ENCODE results near the gene TOR1AIP2. TPM values are rescaled to one million over a fixed set of nuclear protein-coding genes. Genes with fewer than 3 reads are reported as not detected.

The TOR1AIP2 gene
- total and polyA plus RNA-seq, 2 of the 13 experiments (the other 11 are each of a cell fraction or from before 2014, with no cell fraction given) = 35.2 to 65.8 TPM

DNA sequence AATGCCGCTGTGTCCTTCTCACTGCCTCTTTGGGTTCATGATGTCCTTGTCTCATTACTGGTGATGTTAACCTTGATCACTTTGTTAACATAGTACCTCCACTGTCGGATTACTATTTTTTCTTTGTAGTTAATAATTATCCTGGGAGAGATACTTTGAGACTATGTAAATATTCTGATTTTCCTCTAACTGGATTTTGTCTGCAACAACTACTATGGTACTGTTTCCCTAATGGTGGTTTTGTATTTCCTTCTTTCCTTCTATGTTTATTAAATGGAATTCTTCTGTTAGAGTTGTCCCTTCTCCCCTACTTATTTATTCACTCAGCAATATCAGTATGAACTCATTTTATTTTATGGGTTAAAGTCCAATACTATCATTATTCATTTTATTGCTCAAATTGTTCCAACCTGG is 4.2 kb downstream of the TOR1AIP2 start:
- 0 out of 2 replicates have a peak overlapping the region, but pooled peaks have one; percentile 6 for H3K9ac ChIP-seq (ENCODE audit: insufficient read depth, low read depth, low read length)
- POLR2A ChIA-PET = interaction anchor here (1.1 to 1.2 kb wide), 2 partner anchors 9 kb away, joined by 3 to 8 read pairs; partner anchors contain the start of gene TOR1AIP1
- TF ChIP-seq, protein P1, sequence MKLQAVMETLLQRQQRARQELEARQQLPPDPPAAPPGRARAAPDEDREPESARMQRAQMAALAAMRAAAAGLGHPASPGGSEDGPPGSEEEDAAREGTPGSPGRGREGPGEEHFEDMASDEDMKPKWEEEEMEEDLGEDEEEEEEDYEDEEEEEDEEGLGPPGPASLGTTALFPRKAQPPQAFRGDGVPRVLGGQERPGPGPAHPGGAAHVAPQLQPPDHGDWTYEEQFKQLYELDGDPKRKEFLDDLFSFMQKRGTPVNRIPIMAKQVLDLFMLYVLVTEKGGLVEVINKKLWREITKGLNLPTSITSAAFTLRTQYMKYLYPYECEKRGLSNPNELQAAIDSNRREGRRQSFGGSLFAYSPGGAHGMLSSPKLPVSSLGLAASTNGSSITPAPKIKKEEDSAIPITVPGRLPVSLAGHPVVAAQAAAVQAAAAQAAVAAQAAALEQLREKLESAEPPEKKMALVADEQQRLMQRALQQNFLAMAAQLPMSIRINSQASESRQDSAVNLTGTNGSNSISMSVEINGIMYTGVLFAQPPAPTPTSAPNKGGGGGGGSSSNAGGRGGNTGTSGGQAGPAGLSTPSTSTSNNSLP (IDR thresholded peaks at IDR 0.05; ENCODE audit: low read depth, low read length) = peak; percentile 66; the same call in 1 of the 2 replicates
- no peak for TF ChIP-seq ARID2 (CRISPR knock-in tag; IDR thresholded peaks at IDR 0.05; ENCODE audit: borderline replicate concordance)
- 0 out of 2 replicates have a peak, but pooled peaks have one; percentile 25 for TF ChIP-seq HDAC2 (CRISPR knock-in tag; IDR thresholded peaks at IDR 0.05)
- no peak for TF ChIP-seq SNRNP70 (IDR thresholded peaks at IDR 0.05; ENCODE audit: low read depth, low read length)
- TF ChIP-seq, protein P2, sequence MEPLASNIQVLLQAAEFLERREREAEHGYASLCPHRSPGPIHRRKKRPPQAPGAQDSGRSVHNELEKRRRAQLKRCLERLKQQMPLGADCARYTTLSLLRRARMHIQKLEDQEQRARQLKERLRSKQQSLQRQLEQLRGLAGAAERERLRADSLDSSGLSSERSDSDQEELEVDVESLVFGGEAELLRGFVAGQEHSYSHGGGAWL (CRISPR knock-in tag; IDR thresholded peaks at IDR 0.05) = no peak
- no peak for TF ChIP-seq CEBPB (IDR thresholded peaks at IDR 0.05; ENCODE audit: borderline replicate concordance, low read depth, low read length)
- 0 out of 2 replicates have a peak, but pooled peaks have one; percentile 41 for TF ChIP-seq SNAPC2 (CRISPR knock-in tag; IDR thresholded peaks at IDR 0.05)
- no peak for TF ChIP-seq SALL2 (CRISPR knock-in tag; IDR thresholded peaks at IDR 0.05)
- peak; percentile 60 for TF ChIP-seq SAP130 (CRISPR knock-in tag; IDR thresholded peaks at IDR 0.05; ENCODE audit: low read depth)
- TF ChIP-seq SIX1 (CRISPR knock-in tag; IDR thresholded peaks at IDR 0.05; ENCODE audit: borderline replicate concordance) = peak; percentile 66; the same call in 1 of the 2 replicates
- TF ChIP-seq SOX6 (IDR thresholded peaks at IDR 0.05) = no peak
- TF ChIP-seq SOX6 (CRISPR knock-in tag; IDR thresholded peaks at IDR 0.05) = peak; percentile 18; the same call in 1 of the 2 replicates
- TF ChIP-seq FOXA3 (CRISPR knock-in tag; IDR thresholded peaks at IDR 0.05) = peak; percentile 45
- 0 out of 2 replicates have a peak, but pooled peaks have one; percentile 42 for TF ChIP-seq RBFOX2 (IDR thresholded peaks at IDR 0.05; ENCODE audit: low read depth, low read length)
- TF ChIP-seq, protein P3, sequence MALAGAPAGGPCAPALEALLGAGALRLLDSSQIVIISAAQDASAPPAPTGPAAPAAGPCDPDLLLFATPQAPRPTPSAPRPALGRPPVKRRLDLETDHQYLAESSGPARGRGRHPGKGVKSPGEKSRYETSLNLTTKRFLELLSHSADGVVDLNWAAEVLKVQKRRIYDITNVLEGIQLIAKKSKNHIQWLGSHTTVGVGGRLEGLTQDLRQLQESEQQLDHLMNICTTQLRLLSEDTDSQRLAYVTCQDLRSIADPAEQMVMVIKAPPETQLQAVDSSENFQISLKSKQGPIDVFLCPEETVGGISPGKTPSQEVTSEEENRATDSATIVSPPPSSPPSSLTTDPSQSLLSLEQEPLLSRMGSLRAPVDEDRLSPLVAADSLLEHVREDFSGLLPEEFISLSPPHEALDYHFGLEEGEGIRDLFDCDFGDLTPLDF (CRISPR knock-in tag; IDR thresholded peaks at IDR 0.05) = no peak
- TF ChIP-seq, protein P4, sequence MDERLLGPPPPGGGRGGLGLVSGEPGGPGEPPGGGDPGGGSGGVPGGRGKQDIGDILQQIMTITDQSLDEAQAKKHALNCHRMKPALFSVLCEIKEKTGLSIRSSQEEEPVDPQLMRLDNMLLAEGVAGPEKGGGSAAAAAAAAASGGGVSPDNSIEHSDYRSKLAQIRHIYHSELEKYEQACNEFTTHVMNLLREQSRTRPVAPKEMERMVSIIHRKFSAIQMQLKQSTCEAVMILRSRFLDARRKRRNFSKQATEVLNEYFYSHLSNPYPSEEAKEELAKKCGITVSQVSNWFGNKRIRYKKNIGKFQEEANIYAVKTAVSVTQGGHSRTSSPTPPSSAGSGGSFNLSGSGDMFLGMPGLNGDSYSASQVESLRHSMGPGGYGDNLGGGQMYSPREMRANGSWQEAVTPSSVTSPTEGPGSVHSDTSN (CRISPR knock-in tag; IDR thresholded peaks at IDR 0.05) = no peak
- 0 out of 2 replicates have a peak, but pooled peaks have one; percentile 25 for TF ChIP-seq ISL2 (CRISPR knock-in tag; IDR thresholded peaks at IDR 0.05)
- TF ChIP-seq ZNF780A (CRISPR knock-in tag; IDR thresholded peaks at IDR 0.05) = no peak
- peak; percentile 26; the same call in 1 of the 2 replicates for TF ChIP-seq SOX5 (CRISPR knock-in tag; IDR thresholded peaks at IDR 0.05; ENCODE audit: borderline replicate concordance)
- TF ChIP-seq, protein P5, sequence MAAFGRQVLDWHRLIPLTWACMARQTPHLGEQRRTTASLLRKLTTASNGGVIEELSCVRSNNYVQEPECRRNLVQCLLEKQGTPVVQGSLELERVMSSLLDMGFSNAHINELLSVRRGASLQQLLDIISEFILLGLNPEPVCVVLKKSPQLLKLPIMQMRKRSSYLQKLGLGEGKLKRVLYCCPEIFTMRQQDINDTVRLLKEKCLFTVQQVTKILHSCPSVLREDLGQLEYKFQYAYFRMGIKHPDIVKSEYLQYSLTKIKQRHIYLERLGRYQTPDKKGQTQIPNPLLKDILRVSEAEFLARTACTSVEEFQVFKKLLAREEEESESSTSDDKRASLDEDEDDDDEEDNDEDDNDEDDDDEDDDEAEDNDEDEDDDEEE (CRISPR knock-in tag; IDR thresholded peaks at IDR 0.05) = no peak

More for the DNA sequence above, 4.2 kb downstream of the TOR1AIP2 start:
- Histone ChIP-seq H4K20me1 (ENCODE audit: insufficient read depth, low read length) (peaks cover 74% of the 10 kb centered on the region), H3K27me3 (ENCODE audit: control insufficient read depth in 1 of 2, insufficient read depth in 2 of 2, low read length in 2 of 2) (no peaks in the 10 kb centered on the region), H3K36me3 (replicated peaks in 1 of 2; ENCODE audit: control insufficient read depth in 1 of 2, insufficient read depth in 2 of 2, low read length in 2 of 2) (peaks cover 3 to 24% of the 10 kb centered on the region in 2 experiments; a peak in 4 of 5 replicates), H3K4me3 (replicated peaks in 1 of 3; ENCODE audit: insufficient read depth in 1 of 3, low read depth in 2 of 3, low read length in 3 of 3) (peak overlapping the region; percentile 12 to 45 (median 28); a peak in 4 of 6 replicates), H3K79me2 (ENCODE audit: insufficient read depth, low read length) (peaks cover 83% of the 10 kb centered on the region), H3K27ac (ENCODE audit: extremely low read length, insufficient read depth, low read length) (peak overlapping the region; percentile 37), H3K9me3 (ENCODE audit: low read length) (no peaks in the 10 kb centered on the region), H2AFZ (ENCODE audit: low read length) (no peak overlapping the region), H3K4me2 (ENCODE audit: low read depth, low read length) (peak overlapping the region; percentile 67), H3K4me1 (ENCODE audit: insufficient read depth, low read length) (peaks cover 66% of the 10 kb centered on the region)
- CTCF ChIA-PET (ENCODE audit: low intra/inter-chr PET ratio, low total read pairs) = no interaction called here
- in situ Hi-C loops (cut with HindIII; ENCODE audit: extremely low pct_ligation_motif_present, low pct_unique_long_range_greater_than_20kb) = loop anchor here (10.0 kb wide), 1 partner anchor 291 kb away; no protein-coding TSS in a partner anchor
- WGBS (ENCODE audit: low lambda C conversion rate) = 7% methylated on average over 2 of the region's 2 CpGs
- FAIRE-seq (no peak), DNase-seq (ENCODE audit: low spot score) (peak; percentile 64), ATAC-seq (peak; percentile 55)
- no TSS peak for BruUV-seq (replicated peaks)
- intact Hi-C loops (cut with micrococcal nuclease; ENCODE audit: unreplicated experiment) = no loop called here

Measured in HepG2 (cell line).